ENCODE results near the gene FOXN3.

The FOXN3 gene

GRCh38 chr14:89408907-89409700 is 7.9 kb downstream of the FOXN3 start:
- TF ChIP-seq, protein P1, sequence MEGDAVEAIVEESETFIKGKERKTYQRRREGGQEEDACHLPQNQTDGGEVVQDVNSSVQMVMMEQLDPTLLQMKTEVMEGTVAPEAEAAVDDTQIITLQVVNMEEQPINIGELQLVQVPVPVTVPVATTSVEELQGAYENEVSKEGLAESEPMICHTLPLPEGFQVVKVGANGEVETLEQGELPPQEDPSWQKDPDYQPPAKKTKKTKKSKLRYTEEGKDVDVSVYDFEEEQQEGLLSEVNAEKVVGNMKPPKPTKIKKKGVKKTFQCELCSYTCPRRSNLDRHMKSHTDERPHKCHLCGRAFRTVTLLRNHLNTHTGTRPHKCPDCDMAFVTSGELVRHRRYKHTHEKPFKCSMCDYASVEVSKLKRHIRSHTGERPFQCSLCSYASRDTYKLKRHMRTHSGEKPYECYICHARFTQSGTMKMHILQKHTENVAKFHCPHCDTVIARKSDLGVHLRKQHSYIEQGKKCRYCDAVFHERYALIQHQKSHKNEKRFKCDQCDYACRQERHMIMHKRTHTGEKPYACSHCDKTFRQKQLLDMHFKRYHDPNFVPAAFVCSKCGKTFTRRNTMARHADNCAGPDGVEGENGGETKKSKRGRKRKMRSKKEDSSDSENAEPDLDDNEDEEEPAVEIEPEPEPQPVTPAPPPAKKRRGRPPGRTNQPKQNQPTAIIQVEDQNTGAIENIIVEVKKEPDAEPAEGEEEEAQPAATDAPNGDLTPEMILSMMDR (conservative IDR thresholded peaks at IDR 0.05; ENCODE audit: low read depth, low read length), result no peak
- H3K4me3 ChIP-seq (ENCODE audit: low read length), result no peak overlapping the region
- DNase-seq (ENCODE audit: low read depth), result no peak

- no peak overlapping the region for H3K4me3 ChIP-seq (ENCODE audit: low read length)
- no peak for DNase-seq (ENCODE audit: low read depth)
- TF ChIP-seq, protein P1 (conservative IDR thresholded peaks at IDR 0.05; ENCODE audit: low read depth, low read length), result no peak
Measured at GRCh38 chr14:89407856-89408255, 9.2 kb downstream of the FOXN3 start.

DNA sequence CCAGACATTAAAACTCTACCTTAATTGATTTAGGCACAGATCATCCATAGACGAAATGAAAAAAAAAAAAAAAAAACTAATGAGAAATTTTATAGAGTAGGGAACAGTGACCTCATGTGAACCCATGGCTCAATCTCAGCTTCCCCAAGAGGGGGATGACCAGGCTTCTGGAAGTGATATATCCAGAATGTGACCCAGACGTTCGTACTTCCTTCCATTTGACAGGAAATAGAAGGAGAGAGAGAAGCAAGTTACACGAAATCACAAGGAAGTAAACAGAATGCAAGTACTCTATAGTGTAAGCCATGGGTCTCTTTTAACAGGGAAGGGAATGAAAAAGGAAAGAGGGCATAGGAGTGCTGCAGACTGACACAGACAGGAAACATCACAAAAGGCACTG is 10.1 kb downstream of the FOXN3 start:
- no peak for DNase-seq (ENCODE audit: low read depth)
- H3K4me3 ChIP-seq (ENCODE audit: low read length), result no peak overlapping the region
- TF ChIP-seq, protein P1 (conservative IDR thresholded peaks at IDR 0.05; ENCODE audit: low read depth, low read length), result no peak

DNA sequence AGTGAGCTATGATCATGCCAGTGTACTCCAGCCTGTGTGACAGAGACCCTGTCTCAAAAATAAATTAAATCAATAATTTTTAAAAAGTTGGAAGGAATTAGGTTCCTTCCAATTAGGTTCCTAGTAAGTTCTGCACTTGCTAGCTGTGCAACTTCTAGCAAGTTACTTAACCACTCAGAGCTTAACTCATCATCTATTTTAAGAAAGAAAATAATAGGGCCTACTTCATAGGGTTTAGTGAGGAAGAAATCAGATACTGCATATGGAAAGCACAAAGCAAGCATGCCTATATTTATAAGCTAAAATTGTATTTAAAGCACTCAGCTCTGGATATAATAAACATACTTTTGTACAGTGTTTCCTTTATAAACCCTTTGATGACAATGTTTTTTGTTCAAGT is 10.7 kb downstream of the FOXN3 start:
- TF ChIP-seq, protein P1 (conservative IDR thresholded peaks at IDR 0.05; ENCODE audit: low read depth, low read length), result no peak

GRCh38 chr14:89405712-89406111 is 11.3 kb downstream of the FOXN3 start:
- H3K4me3 ChIP-seq (ENCODE audit: low read length), result no peak overlapping the region
- TF ChIP-seq, protein P1 (conservative IDR thresholded peaks at IDR 0.05; ENCODE audit: low read depth, low read length), result no peak
- no peak for DNase-seq (ENCODE audit: low read depth)

More for the DNA sequence above, 10.7 kb downstream of the FOXN3 start:
- no peak for DNase-seq (ENCODE audit: low read depth)
- no peak overlapping the region for H3K4me3 ChIP-seq (ENCODE audit: low read length)

DNA sequence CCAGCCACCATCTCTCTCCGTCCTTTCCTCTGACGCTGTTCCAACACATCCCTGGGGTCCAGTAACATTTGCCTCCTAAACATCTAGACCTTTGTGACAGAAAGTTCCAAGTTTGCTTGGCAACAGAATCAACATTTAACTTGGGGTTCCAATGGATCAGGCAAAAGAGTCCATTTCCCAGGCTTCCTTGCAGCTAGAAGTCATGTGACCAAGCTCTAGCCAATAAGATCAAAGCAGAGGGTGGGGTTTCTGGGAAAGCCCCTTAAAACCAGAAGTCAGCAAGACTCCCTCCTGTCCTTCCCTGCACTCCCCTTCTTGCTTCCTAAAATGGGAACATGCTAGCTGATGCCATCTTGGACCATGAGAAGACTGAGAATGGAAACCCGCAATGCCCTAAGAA is 14.7 kb downstream of the FOXN3 start:
- no peak for DNase-seq (ENCODE audit: low read depth)
- H3K4me3 ChIP-seq (ENCODE audit: low read length), result no peak overlapping the region

More for the DNA sequence above, 14.7 kb downstream of the FOXN3 start:
- TF ChIP-seq, protein P1 (conservative IDR thresholded peaks at IDR 0.05; ENCODE audit: low read depth, low read length), result no peak

Data from retinal pigment epithelial cell (primary cell).